Psoas muscle (tissue), 8 donors: ENCODE measurements around the gene GSTM5. TPM values are rescaled to one million over a fixed set of nuclear protein-coding genes. Genes with fewer than 3 reads are reported as not detected.

Source experiments
- ATAC-seq, 4 donors: fragments of 200-7000 bp; cut with Tn5 transposase; one replicate each; pipeline ENCODE4 v1.9.1; 2020; ENCODE audit warnings: moderate library complexity in 3 of 4, mild to moderate bottlenecking in 2 of 4
- DNase-seq, 2 donors: peaks; one replicate each; pipeline ENCODE4 v3.0.0-alpha.2; 2020
- H3K27ac ChIP-seq: fragments of 200-600 bp; one replicate; pipeline ENCODE4 v1.8.0; 2022
- H3K27me3 ChIP-seq, 3 donors: fragments of 200-600 bp in 1 of 3; one replicate each; pipeline versions ENCODE4 v1.6.1 to v1.8.0; 2013 to 2022; ENCODE audit warnings: low read length in 2 of 3, mild to moderate bottlenecking in 2 of 3, moderate library complexity in 1 of 3; ENCODE audit not compliant: insufficient read depth in 3 of 3
- H3K36me3 ChIP-seq, 2 donors: fragments of 200-600 bp in 1 of 2; one replicate each; pipeline versions ENCODE4 v1.6.1 to v1.8.0; 2013 to 2022; ENCODE audit warnings: low read depth in 1 of 2, mild to moderate bottlenecking in 1 of 2, moderate library complexity in 1 of 2; ENCODE audit not compliant: insufficient read depth in 1 of 2
- H3K4me1 ChIP-seq: fragments of 200-600 bp; one replicate; pipeline ENCODE4 v1.8.0; 2022
- H3K4me3 ChIP-seq: fragments of 200-600 bp; one replicate; pipeline ENCODE4 v1.8.0; 2022; ENCODE audit warnings: mild to moderate bottlenecking
- H3K9me3 ChIP-seq: fragments of 200-600 bp; one replicate; pipeline ENCODE4 v1.8.0; 2022
- CTCF ChIP-seq: fragments of 200-600 bp; IDR thresholded peaks from one replicate; pipeline ENCODE4 v1.8.0; 2022; ENCODE audit warnings: antibody characterized with exemption
- WGBS, 3 donors: extraction: QIAGEN DNeasy Blood & Tissue Kit; methylation state at CpG; one replicate each; pipeline versions ENCODE4 v1.1.6 to v1.1.7; 2013; 5-methylcytosine and 5-hydroxymethylcytosine counted together
- intact Hi-C, 2 donors: fragments of 100-400 bp; cut with DNase I; formaldehyde crosslinking; loops; one replicate each; pipeline versions ENCODE4 v1.11.0 to v1.14.2; 2022
- polyA plus RNA-seq, 3 donors: library from polyadenylated mRNA; stranded (reverse); fragments of 200-250 nt; gene quantifications; one replicate each; pipeline ENCODE4 v1.2.3, GENCODE V29; 2013
- total RNA-seq, 4 donors: library from RNA; stranded (reverse); fragmentation: NEBNext Ultra II Directional in 2 of 4; extraction: Animal tissue kit (Norgen Biotek cat#: 25700) in 2 of 4; gene quantifications; one replicate each; pipeline versions ENCODE4 v1.2.1 to v1.2.4, GENCODE V29; 2021 to 2023
- donor health status: healthy with polysubstance abuse.
- donor health status: DM: no; HTN: no; CAD: no; lungs with moderate emphysema.
- donor health status: Bipolar disorder and iron deficiency.
- donor health status: healthy.
- donor health status: DM: yes; HTN: yes; CAD: no.
- donor health status: DM: no; HTN: no; CAD: no.
- donor health status: DM: no; HTN: no; CAD: no.
- donor health status: DM: yes; HTN: yes; CAD: no.

The GSTM5 gene
- total and polyA plus RNA-seq, 7 donors, result 0.53 to 5.0 (median 1.1) TPM

GRCh38 chr1:109759513-109760334, 47.7 kb downstream of the GSTM5 start:
- no peaks in the 10 kb centered on the region for H3K4me1 ChIP-seq
- ATAC-seq, result no peak
- intact Hi-C loops, result loop anchor here in 1 of 2 donors (10.0 kb wide), 1 partner anchor 55 kb away; no protein-coding TSS in a partner anchor
- DNase-seq, result no peak
- H3K27me3 ChIP-seq, result no peaks in the 10 kb centered on the region
- H3K4me3 ChIP-seq, result no peak overlapping the region
- 92% methylated on average over 11 of the region's 11 CpGs for WGBS, 3 donors
- H3K9me3 ChIP-seq, result no peaks in the 10 kb centered on the region
- H3K36me3 ChIP-seq, result no peaks in the 10 kb centered on the region
- TF ChIP-seq CTCF, result no peak
- no peak overlapping the region for H3K27ac ChIP-seq

GRCh38 chr1:109760581-109761226, 48.7 kb downstream of the GSTM5 start:
- Histone ChIP-seq H3K4me1 (no peaks in the 10 kb centered on the region), H3K27ac (no peak overlapping the region), H3K27me3 (no peaks in the 10 kb centered on the region), H3K9me3 (no peaks in the 10 kb centered on the region), H3K36me3 (no peaks in the 10 kb centered on the region), H3K4me3 (no peak overlapping the region)
- intact Hi-C loops, result loop anchor here in 1 of 2 donors (10.0 kb wide), 1 partner anchor 56 kb away; no protein-coding TSS in a partner anchor
- WGBS, 3 donors, result 85 to 93% (median 88%) methylated on average over 7 of the region's 7 CpGs
- TF ChIP-seq CTCF, result no peak
- no peak for ATAC-seq
- no peak for DNase-seq

- intact Hi-C loops, result loop anchor here in 1 of 2 donors (10.0 kb wide), 1 partner anchor 57 kb away; no protein-coding TSS in a partner anchor
- no peak overlapping the region for H3K4me3 ChIP-seq
- H3K36me3 ChIP-seq, result no peaks in the 10 kb centered on the region
- TF ChIP-seq CTCF, result no peak
- DNase-seq (peak in 1 of 2 donors; percentile 35), ATAC-seq (peak in 1 of 4 donors; percentile 36)
- H3K27ac ChIP-seq, result no peak overlapping the region
- H3K27me3 ChIP-seq, result no peaks in the 10 kb centered on the region
- 70 to 87% (median 80%) methylated on average over 14 of the region's 14 CpGs for WGBS, 3 donors
- no peaks in the 10 kb centered on the region for H3K4me1 ChIP-seq
- no peaks in the 10 kb centered on the region for H3K9me3 ChIP-seq
These were observed 49.4 kb downstream of the GSTM5 start for GRCh38 chr1:109761227-109762038.

- no peaks in the 10 kb centered on the region for H3K9me3 ChIP-seq
- intact Hi-C loops, result loop anchor here in 1 of 2 donors (10.0 kb wide), 1 partner anchor 57 kb away; no protein-coding TSS in a partner anchor
- no peak for DNase-seq
- 91 to 93% (median 92%) methylated on average over 7 of the region's 7 CpGs for WGBS, 3 donors
- no peaks in the 10 kb centered on the region for H3K36me3 ChIP-seq
- ATAC-seq, result no peak
- TF ChIP-seq CTCF, result no peak
- H3K4me1 ChIP-seq, result no peaks in the 10 kb centered on the region
- H3K27me3 ChIP-seq, result no peaks in the 10 kb centered on the region
- H3K4me3 ChIP-seq, result no peak overlapping the region
- no peak overlapping the region for H3K27ac ChIP-seq
These were observed 50.1 kb downstream of the GSTM5 start for GRCh38 chr1:109762039-109762585.
